ENCODE results near the gene SEMA5A.
"Not testable (repeated sequence)": the region's sequence is repeated elsewhere in the genome, so short reads cannot be mapped to it uniquely, and the experiment has no call there.

Gene SEMA5A

DNA sequence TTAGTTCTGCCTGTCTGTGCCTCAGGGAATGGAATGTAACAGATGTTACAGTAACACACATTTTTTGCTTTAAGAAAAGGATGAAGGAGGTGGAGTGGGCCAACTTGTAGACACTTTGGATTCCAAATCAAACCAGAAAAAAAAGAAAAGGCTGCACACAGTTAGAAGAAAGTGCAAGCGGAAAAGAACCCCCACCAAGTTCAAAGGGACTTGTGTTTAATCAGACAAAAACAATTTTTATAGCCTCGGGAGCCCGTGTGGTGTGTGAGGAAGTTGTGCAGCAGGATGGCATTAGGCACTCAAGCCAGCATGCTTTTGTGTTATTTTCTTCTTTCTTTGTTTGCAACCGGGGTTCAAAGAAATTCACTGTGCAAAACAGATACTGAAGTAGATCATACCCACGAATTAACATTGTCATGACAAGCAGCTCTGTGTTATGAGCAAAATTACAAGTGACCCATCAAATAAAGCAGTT lies 189.5 kb downstream of the SEMA5A start:
- DNase-seq: no peak

DNA sequence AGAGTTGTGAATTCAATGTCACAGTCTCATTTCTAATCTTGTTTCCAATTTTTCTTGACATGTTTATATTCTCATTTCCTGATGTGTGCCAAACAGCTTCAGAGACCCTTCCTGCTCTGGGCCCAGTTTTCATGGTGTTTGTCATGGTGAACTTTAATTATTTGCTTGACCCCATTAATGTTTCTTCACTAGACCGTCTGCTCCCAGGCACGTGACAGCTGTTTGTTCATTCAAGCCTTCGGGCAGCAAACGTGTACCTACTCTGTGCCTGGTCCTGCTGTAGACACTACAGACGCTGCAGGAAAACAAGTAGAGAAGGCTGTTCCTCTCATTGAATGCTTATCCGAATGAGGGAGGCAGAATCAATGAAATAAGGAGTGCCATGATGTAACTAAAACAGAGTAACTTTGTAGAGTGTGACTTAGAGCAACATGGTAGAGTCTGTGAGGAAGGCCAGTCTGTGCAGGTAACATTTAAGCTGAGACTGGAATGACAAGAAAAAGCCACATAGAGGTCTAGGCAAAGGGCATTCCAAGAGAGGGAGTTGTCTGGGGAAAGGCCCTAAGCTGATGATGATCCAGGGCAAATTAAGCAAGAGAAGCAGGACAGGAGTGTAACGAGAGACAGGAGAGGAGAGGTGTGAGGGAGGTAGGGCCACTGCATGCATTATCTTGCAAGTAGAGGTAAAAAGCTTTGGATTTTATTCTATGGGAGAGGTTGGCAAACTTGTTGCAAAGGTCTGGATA lies 191.4 kb downstream of the SEMA5A start:
- DNase-seq: no peak

DNA sequence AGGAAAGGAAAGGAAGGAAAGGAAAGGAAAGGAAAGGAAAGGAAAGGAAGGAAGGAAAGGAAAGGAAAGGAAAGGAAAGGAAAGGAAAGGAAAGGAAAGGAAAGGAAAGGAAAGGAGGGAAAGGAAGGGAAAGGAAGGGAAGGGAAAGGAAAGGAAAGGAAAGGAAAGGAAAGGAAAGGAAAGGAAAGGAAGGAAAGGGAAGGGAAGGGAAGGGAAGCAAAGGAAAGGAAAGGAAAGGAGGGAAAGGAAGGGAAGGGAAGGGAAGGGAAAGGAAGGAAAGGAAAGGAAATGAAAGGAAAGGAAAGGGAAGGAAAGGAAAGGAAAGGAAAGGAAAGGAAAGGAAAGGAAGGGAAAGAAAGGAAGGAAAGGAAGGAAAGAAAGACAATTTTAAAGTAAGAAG lies 192.8 kb downstream of the SEMA5A start:
- not testable (repeated sequence) for DNase-seq

DNA sequence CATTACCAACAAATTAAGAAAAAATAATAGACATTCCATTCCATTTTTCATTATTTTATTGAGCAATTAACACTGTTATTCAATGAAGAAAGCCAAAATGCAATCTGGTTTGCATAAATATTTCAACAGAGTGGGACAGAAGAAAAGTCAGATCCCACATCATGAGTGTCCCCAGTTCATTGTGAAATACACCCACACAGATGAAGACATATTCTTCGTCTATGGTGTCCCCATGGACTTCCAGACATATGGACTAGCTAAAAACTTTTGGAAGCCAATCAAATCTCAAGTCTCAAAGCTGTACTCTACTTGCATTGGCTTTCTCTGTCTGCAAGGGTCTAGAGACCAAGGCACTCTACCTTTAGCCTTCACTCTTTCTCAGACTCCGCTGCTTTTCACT lies 194.3 kb downstream of the SEMA5A start:
- DNase-seq: no peak

DNA sequence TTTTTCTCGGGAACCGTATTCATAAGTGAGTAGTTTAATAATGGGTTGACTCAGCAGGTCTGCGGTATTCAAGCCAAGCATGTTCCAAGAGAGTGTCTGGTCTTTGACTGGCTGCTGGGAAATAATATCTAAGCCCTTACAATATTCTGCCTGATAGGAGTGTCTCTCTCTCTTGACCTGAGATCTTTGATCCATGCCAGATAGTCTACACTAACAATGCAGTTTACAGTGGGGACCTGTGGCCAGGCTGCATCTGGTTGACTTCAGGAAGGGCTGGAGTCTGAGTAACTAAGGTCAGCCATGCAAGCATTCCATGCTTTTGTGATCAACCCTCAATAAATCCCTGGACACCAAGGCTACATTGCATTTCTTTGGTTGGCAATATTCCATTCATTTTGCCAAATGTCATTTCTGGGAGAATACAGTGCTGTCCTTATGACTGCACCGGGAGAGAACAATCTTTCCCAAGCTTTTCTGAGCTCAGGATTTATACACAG lies 195.5 kb downstream of the SEMA5A start:
- DNase-seq: no peak

DNA sequence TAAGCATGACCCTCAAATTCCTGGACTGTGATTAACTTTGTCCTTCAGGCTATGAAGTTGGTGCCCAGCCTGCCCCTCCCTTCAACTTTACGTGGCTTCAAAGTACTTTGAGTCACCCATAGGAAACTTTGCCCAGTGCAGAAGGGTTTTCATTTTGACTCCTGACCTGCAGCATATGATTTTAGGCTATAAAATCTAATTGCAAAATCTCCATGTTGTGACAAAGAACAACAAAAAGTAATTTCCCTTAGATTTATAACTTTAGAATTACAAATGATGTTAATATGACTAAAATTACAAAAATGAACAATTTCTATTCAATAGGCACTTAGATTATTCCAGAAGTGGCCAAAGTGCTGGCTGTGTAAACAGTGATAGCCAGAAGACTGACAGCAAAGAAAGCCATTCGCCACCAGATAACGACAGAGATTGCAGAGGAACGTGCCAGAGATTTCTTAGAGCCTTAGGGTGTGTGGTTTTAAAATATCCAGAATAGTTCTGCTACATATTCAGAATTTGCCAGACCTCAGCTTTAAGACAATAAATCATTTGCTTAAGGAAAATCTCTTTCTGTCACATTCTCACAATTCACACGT lies 197.4 kb downstream of the SEMA5A start:
- DNase-seq: no peak

DNA sequence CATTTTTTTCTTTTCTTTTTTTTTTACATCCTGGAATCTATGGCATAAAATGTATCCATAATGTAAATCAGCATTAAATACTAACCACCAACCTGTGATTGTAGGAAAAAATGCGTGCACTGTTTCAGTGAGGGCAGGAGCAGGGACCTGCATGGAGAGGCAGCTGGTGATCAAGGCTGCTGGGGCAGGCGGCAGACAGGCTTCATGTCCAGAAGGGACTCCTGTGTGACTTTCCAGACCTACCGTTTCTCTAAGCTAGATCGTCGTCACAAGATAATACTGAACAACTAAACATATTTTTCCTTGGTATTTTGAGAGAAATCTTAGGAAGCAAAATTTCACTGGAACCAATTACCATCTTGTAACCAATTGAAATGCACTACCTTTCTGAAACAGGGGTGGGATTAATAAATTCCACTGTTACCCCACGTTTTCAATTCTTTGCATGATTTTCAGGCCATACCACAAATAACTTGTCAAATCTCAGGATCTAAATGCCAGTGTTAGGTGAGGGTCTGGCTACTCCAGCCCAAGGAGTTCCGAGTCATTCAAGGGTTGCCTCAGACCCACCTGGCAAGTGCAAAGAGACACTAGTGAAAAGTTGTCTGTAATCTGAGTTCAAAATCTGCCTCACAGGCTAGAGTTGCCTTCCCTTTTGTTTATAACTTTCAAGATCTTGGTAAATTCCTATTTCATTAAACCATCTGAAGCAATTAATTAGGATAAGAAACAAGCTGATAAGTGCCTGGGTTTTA lies 198.2 kb downstream of the SEMA5A start:
- no peak for DNase-seq

DNA sequence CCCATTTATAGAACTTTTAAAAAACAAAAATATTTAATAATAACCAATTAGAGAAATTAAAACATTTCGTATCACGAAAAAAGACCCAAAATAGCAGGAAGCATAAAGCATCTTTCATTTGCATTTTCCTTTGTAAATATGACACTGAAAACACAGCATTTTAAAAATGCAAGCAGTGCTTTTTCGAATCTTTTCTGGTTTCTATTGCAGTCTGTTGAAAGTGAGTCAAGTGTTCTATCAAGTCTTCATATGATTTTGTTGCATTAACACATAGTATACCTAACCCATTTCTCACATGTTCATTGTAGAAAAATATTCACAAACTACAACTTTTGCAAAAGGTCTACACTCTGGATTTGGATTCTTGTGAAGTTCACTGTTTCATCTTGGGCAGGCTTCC lies 198.8 kb downstream of the SEMA5A start:
- DNase-seq: no peak

DNA sequence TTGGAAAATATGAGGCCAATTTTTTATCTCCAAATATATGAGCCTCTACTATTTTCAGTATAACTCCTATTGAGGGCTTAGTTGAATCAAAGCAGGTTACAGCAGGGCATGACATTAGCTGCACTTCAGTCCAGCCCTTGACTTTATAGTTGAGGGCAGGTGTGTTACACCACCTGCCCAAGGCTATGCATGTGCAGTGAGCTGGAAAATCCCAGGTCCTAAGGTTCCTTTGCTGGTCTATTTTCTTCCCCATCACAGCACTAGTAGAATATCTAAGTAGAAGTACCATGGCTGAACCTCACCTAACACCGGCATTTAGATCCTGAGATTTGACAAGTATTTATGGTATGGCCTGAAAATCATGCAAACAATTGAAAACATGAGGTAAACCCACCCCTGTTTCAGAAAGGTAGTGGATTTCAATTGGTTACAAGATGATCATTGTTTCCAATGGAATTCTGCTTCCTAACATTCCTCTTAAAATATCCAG lies 201.1 kb downstream of the SEMA5A start:
- no peak for DNase-seq

DNA sequence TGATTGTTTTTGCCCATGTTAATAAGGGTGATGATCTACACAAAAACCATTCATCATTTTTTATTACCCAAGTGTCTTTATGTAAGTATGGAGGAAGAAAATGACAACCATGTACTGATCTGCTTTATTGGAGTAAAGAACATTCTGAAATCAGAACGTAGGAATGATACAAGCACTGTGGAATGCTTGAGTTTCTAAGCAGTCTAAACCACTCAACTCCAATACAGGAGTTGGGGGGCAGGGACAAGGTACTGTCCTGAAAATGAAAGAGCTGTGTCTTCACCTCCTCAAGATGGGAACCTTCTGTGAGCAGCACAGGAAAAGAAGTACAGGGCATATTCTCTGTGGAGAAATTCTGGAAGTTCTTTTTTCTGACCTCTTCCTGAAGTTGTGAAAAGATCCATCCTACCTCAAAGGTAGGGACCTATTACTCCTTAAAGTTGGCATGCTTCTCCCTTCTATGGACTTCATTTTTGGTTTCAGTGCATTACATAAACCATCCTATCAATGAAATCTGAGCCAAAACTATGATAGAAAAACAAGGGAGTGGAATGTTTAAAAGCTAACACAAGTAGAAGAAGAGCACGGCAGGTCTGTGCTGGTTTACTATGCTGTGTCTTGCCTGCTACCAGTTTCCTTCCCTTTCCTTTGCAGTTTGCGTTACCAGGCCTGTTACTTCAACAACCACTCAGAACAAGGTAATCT lies 202.6 kb downstream of the SEMA5A start:
- no peak for DNase-seq

DNA sequence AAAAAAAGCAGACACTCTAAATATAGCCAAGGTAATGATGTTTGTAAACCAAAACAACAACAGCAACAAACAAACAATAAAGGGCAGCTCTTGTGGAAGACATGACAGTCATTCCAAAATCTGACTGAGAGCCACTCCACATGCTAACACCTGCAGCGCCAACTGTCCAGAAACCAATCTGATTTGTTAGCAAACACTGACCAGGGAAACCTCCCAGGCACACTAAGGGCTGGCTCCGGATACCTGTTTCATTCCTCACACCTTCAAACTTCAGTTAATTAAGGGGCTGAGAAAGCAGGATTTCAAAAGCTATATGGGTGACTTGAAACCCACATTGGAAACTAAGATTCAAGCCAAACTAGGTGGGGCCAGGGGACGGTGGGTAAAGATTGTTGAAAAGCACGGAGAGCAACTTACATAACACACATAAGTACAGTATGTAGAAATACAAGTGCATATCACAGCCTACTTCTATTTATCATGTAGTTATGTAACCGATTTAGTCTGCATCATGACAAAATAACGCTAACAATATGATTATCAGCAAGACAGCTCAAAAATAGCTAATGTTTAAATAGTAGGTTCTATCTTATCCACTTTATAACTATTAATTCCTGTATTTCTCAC lies 203.6 kb downstream of the SEMA5A start:
- no peak for DNase-seq

DNA sequence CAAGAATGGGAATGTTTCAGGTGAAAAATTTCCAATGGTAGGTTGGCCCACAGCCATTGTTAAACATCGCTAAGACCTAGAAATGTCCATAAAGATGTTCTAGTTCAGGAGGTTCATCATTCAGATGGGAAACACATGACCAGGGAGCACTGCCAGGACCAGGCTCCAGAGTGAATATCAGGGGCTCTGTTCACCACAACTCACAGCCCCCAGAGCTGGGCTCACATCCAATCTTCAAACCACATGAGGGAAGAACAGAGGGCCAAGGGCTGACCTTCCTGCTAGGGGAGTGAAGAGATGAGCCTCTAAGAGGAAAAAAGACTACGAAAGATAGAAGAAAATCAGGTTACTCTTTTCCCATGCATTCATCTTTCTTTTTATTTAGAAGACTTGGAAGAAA lies 205.8 kb downstream of the SEMA5A start:
- DNase-seq: no peak

DNA sequence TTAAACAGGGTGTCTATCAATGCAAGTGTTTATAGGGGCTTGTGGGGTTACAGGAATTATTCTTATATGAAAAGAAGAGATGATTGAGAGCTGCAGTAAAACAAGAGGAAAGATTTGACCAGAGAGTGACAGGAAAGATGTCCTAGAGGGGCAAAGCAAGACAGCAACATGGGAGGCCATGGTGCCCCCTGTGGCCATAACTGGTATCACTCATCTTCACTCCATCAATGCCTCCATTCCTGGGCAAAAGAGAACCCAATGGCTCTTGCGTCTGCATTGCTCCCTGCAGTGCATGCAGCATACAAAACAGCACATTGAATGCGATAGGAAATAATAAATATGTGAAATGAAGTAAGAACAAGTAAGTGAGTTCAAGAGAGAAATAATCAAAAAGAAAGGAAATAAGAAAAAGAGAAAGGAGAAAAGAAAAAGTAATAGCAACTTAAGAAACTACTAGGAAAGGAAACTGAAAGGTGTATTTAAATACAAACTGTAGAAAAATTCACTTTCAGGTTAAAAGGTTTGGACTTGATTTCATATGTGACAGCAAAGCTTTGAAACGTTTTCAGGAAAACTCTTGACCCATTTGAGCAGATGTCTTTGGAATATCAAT lies 206.6 kb downstream of the SEMA5A start:
- DNase-seq: no peak

DNA sequence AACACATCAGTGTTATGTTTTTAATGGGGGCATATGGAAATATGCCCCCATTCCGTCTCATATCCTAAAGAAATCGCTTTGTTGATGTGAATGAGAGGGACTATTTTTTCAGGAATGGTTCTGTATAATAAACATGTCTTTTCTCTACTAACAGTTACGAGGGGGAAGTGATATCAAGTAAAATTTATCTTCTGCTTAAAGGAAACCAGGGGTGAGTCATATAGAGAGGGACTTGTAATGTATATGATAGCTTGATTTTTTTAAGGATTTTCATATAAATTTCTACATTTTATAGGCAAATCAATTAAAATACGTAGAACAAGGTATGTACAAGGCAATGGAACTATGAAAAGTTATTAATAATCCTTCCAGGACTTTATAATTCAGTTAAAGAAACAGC lies 207.1 kb downstream of the SEMA5A start:
- no peak for DNase-seq

DNA sequence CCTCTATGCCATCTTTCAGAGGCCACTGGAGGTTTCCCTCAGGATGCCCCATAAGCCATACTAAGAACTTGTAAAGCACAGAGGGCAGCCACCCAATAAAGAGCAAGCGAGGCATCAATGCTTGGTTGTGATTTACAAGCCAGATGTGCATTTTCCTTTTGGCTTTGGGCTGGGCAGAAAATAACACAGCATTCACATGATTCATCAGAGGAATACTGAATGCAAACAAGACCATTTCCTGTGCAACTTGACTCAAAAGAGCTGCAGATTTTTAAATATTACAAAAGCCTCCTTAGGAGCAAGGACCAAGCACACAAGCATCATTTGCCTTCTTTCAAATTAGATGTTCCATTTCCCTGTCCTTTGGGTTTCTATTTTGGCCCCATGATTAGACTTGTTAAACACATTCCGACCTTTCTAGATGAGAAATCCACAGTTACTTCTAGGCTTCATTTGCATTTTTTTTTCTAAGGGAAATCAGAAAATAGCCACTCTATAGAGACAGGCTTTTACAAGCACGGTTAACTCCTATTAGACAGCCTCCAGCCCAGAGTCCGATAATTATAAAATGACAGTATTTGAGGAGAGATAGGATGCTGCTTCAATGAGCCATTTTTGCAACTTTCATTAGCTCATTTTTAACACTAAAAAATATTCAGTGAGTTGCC lies 207.8 kb downstream of the SEMA5A start:
- no peak for DNase-seq

DNA sequence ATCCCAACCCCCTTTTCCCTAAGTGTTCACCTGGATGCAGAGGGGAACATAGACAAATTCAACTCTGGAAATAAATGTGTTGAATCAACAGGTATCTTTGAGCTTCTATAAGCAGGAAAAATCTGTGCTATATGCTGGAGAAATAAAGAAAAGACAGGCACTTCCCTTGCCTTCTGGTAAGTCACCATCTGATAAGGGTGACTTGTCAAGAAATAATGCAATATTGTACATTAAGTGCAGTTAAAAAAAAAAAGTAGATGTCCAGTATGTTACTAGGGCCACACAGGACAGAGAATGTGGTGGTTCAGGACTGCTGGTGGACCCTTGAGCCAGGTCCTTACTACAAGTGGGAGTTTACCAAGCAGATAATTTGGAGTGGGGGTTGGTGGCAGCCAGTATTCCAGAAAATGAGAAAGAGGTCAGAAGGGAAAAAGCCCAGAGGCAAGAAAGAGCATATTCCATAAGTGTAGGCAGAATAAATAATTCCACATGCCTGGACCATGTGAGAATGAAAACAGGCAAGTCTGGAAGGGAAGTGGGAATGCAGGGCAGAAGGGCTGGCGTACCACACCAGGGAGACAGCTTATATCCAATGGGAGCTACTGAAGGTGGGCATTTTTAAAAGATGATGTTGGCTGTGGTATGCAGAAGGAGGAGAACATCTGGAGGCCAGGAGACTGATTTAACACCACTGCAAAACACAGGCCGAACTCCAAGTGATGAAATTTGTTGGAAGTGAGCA lies 209.9 kb downstream of the SEMA5A start:
- no peak for DNase-seq

DNA sequence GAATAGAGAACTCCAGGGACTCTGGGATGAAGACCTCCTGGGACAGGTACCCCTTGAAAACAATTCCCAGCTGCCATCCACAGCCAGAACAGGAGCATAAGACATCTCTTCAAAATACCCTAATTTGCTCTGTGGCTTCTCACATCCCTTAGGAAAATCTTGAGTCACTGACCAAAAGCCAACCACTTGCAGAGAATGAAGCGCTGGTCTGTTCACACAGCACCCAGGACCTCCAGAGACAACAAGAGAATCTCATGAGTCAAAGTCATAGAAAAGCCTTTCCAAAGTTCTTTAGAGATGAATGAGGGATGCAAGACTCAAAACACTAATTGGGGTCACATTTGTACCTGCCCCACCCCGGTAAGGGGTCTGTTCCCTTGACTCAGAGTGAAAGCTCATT lies 210.6 kb downstream of the SEMA5A start:
- no peak for DNase-seq

DNA sequence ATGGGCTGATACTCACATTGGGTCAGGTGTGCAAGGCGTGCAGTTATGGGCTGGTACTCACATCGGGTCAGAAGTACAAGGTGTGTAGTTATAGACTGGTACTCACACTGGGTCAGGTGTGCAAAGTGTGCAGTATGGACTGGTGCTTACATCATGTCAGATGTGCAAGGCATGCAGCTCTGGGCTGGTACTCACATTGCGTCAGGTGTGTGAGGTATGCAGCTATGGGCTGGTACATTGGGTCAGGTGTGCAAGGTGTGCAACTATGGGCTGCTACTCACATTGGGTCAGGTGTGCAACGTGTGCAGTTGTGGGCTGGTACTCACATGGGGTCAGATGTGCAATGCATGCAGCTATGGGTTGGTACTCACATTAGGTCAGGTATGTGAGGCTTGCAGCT lies 213.8 kb downstream of the SEMA5A start:
- no peak for DNase-seq

DNA sequence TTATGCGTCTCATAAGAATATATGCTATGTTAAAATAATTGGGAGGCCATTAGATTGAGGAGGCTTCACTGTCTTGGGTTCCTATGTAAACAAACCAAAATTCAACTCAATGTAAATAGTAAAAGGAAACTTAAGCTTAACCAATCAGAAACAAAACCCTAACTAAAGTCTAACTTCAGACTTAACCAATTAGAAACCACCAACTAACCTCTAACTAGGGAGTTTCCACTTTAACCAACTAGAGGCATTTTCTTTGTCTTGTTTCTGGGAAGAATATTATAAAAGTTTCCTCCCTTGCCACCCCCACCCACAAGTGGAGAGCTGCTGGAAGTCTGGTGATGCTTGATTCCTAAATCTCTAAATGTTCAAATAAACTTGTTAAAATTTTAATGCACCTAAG lies 214.5 kb downstream of the SEMA5A start:
- DNase-seq: no peak

DNA sequence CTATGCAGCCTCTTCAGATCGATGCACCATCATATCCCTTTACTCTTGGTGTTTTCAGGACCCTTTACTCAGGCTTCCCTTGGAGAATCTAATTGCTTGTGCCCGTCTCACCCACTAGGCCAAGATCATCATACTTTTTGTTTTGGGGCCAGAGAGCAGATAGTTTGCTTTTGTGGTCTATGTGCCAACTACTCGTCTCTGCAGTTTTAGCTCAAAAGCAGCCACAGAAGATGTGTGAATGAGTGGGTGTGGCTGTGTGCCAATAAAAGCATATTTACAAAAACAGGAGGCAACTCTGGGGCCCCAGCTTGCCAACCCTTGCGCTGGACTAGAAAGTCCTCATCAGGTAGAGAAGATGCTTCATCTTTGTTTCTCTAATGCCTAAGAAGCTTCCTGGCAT lies 216.8 kb downstream of the SEMA5A start:
- DNase-seq: no peak
